GM23248 (cell line): ENCODE measurements around the gene KRT26. TPM values are rescaled to one million over a fixed set of nuclear protein-coding genes. Genes with fewer than 3 reads are reported as not detected.
"Not testable (repeated sequence)": the region's sequence is repeated elsewhere in the genome, so short reads cannot be mapped to it uniquely, and the experiment has no call there.

ENCODE experiments used
- DNase-seq: peaks from one replicate; pipeline ENCODE4 v3.0.0-alpha.2; 2015
- H2AFZ ChIP-seq: fragments of 200-600 bp; sonication (generic); 2 replicates; pipeline ENCODE4 v1.6.1; 2016; ENCODE audit warnings: antibody characterized with exemption
- H3F3A ChIP-seq: fragments of 200-600 bp; sonication (generic); 2 replicates; pipeline ENCODE4 v1.6.1; 2016; ENCODE audit warnings: mild to moderate bottlenecking, antibody characterized with exemption, mixed run types; ENCODE audit not compliant: insufficient read depth
- H3K27ac ChIP-seq: fragments of 200-600 bp; sonication (generic); 2 replicates; pipeline ENCODE4 v1.5.1; 2016; ENCODE audit warnings: mild to moderate bottlenecking
- H3K27me3 ChIP-seq: fragments of 200-600 bp; sonication (generic); replicated peaks from 2 replicates; pipeline ENCODE4 v1.6.1; 2016; ENCODE audit warnings: mild to moderate bottlenecking; ENCODE audit not compliant: insufficient read depth
- H3K36me3 ChIP-seq: fragments of 200-600 bp; sonication (generic); 2 replicates; pipeline ENCODE4 v1.6.1; 2016; ENCODE audit warnings: low read depth, mild to moderate bottlenecking
- H3K4me1 ChIP-seq: fragments of 200-600 bp; sonication (generic); 2 replicates; pipeline ENCODE4 v1.6.1; 2016; ENCODE audit warnings: mild to moderate bottlenecking; ENCODE audit not compliant: insufficient read depth
- H3K4me2 ChIP-seq: fragments of 200-600 bp; sonication (generic); one replicate; pipeline ENCODE4 v1.6.1; 2016; ENCODE audit warnings: mild to moderate bottlenecking; ENCODE audit not compliant: unreplicated experiment
- H3K4me3 ChIP-seq: fragments of 200-600 bp; sonication (generic); 2 replicates; pipeline ENCODE4 v1.5.1; 2016; ENCODE audit warnings: mild to moderate bottlenecking
- H3K79me2 ChIP-seq: fragments of 200-600 bp; sonication (generic); 2 replicates; pipeline ENCODE4 v1.6.1; 2016; ENCODE audit warnings: mild to moderate bottlenecking; ENCODE audit not compliant: insufficient read depth
- H3K9ac ChIP-seq: fragments of 200-600 bp; sonication (generic); 2 replicates; pipeline ENCODE4 v1.6.1; 2016; ENCODE audit warnings: mild to moderate bottlenecking
- H3K9me2 ChIP-seq: fragments of 200-600 bp; sonication (generic); 2 replicates; pipeline ENCODE4 v1.6.1; 2016; ENCODE audit warnings: mixed run types, mild to moderate bottlenecking, moderate library complexity; ENCODE audit not compliant: insufficient read depth
- H3K9me3 ChIP-seq: fragments of 200-600 bp; sonication (generic); one replicate; pipeline ENCODE4 v1.6.1; 2017; ENCODE audit warnings: low read depth
- H4K20me1 ChIP-seq: fragments of 200-600 bp; sonication (generic); 2 replicates; pipeline ENCODE4 v1.6.0; 2016; ENCODE audit not compliant: insufficient read depth
- EZH2 ChIP-seq: fragments of 200-600 bp; sonication (generic); IDR thresholded peaks from 2 replicates; pipeline ENCODE4 v1.6.1; 2018; ENCODE audit warnings: antibody characterized with exemption, mild to moderate bottlenecking; ENCODE audit not compliant: insufficient read depth, poor library complexity, severe bottlenecking
- EZH2phosphoT487 ChIP-seq: fragments of 200-600 bp; sonication (generic); IDR thresholded peaks from 2 replicates; pipeline ENCODE4 v1.6.1; 2018; ENCODE audit warnings: antibody characterized with exemption, moderate library complexity, mild to moderate bottlenecking, low read depth; ENCODE audit not compliant: insufficient read depth
- WGBS, 2 experiments: methylation state at CpG; one replicate each; pipeline ENCODE4 v1.1.6; 2015 to 2017; ENCODE audit warnings: low lambda C conversion rate in 2 of 2, low coverage in 1 of 2; ENCODE audit errors: missing lambda C conversion rate in 2 of 2; 5-methylcytosine and 5-hydroxymethylcytosine counted together
- in situ Hi-C: fragments of 300-500 bp; cut with MboI; formaldehyde crosslinking; loops from 2 replicates; pipeline ENCODE4 v1.15.0; 2020
- polyA plus RNA-seq: library from polyadenylated mRNA; unstranded; fragments of >200 nt; fragmentation: Nextera tagmentation; extraction: Ambion mirVana; gene quantifications from 2 replicates; pipeline ENCODE4 v1.2.1, GENCODE V29; 2016
- total RNA-seq: library from RNA; depleted of rRNA; stranded (reverse); fragments of >200 nt; shearing (Covaris generic); gene quantifications from 2 replicates; pipeline ENCODE4 v1.2.3, GENCODE V29; 2014

The KRT26 gene
- total and polyA plus RNA-seq, 2 experiments from 2014 or later = not detected

- no peak overlapping the region for H3K4me2 ChIP-seq
- H3K79me2 ChIP-seq = no peaks in the 10 kb centered on the region
- H3F3A ChIP-seq = no peaks in the 10 kb centered on the region
- no peak for TF ChIP-seq EZH2phosphoT487
- no peak for TF ChIP-seq EZH2
- peaks cover 33% of the 10 kb centered on the region for H3K27me3 ChIP-seq
- H2AFZ ChIP-seq = no peak overlapping the region
- no peak overlapping the region for H3K9ac ChIP-seq
- no peaks in the 10 kb centered on the region for H3K9me3 ChIP-seq
- H4K20me1 ChIP-seq = no peaks in the 10 kb centered on the region
- H3K27ac ChIP-seq = no peak overlapping the region
- H3K9me2 ChIP-seq = no peaks in the 10 kb centered on the region
- no peak for DNase-seq
- 68 to 69% methylated on average over 6 of the region's 6 CpGs for WGBS, 2 experiments
- H3K4me3 ChIP-seq = no peak overlapping the region
- H3K4me1 ChIP-seq = no peaks in the 10 kb centered on the region
- no peaks in the 10 kb centered on the region for H3K36me3 ChIP-seq
- in situ Hi-C loops = no loop called here
These were observed 21.6 kb downstream of the KRT26 start for GRCh38 chr17:40750391-40750790.

- H3K9ac ChIP-seq, H3F3A ChIP-seq, H3K9me2 ChIP-seq, H3K4me1 ChIP-seq, H3K4me3 ChIP-seq, H3K36me3 ChIP-seq, H3K4me2 ChIP-seq, H3K9me3 ChIP-seq, H3K79me2 ChIP-seq, H3K27ac ChIP-seq, in situ Hi-C loops, H4K20me1 ChIP-seq, H2AFZ ChIP-seq, DNase-seq: not testable (repeated sequence)
- WGBS, 2 experiments = 15 to 22% methylated on average over 1 of the region's 1 CpG
- peaks cover 44% of the 10 kb centered on the region for H3K27me3 ChIP-seq
These were observed 23.3 kb downstream of the KRT26 start for GRCh38 chr17:40748666-40749065.

GRCh38 chr17:40738553-40738952 lies 33.4 kb downstream of the KRT26 start:
- H3K27me3 ChIP-seq = peaks cover 51% of the 10 kb centered on the region
- H3K9ac ChIP-seq = no peak overlapping the region
- in situ Hi-C loops = no loop called here
- no peaks in the 10 kb centered on the region for H3K36me3 ChIP-seq
- H2AFZ ChIP-seq = no peak overlapping the region
- H3F3A ChIP-seq = no peaks in the 10 kb centered on the region
- no peaks in the 10 kb centered on the region for H3K4me1 ChIP-seq
- no peak overlapping the region for H3K4me2 ChIP-seq
- no peaks in the 10 kb centered on the region for H3K79me2 ChIP-seq
- H3K9me3 ChIP-seq = no peaks in the 10 kb centered on the region
- TF ChIP-seq EZH2phosphoT487 (no peak), EZH2 (no peak)
- no peak for DNase-seq
- 13 to 16% methylated on average over 4 of the region's 4 CpGs for WGBS, 2 experiments
- H3K9me2 ChIP-seq = no peaks in the 10 kb centered on the region
- no peak overlapping the region for H3K4me3 ChIP-seq
- no peak overlapping the region for H3K27ac ChIP-seq
- H4K20me1 ChIP-seq = no peaks in the 10 kb centered on the region

- no peak for DNase-seq
- no peak overlapping the region for H3K27ac ChIP-seq
- no peaks in the 10 kb centered on the region for H3K4me1 ChIP-seq
- no peak overlapping the region for H2AFZ ChIP-seq
- H4K20me1 ChIP-seq = no peaks in the 10 kb centered on the region
- H3K79me2 ChIP-seq = no peaks in the 10 kb centered on the region
- no peak overlapping the region for H3K9ac ChIP-seq
- no peak overlapping the region for H3K4me3 ChIP-seq
- no peaks in the 10 kb centered on the region for H3K9me3 ChIP-seq
- H3F3A ChIP-seq = no peaks in the 10 kb centered on the region
- H3K4me2 ChIP-seq = no peak overlapping the region
- no peaks in the 10 kb centered on the region for H3K36me3 ChIP-seq
- WGBS, 2 experiments = 9 to 24% methylated on average over 1 of the region's 1 CpG
- no peak for TF ChIP-seq EZH2phosphoT487
- TF ChIP-seq EZH2 = no peak
- H3K27me3 ChIP-seq = peaks cover 69% of the 10 kb centered on the region
- in situ Hi-C loops = no loop called here
- H3K9me2 ChIP-seq = no peaks in the 10 kb centered on the region
These were observed 37.0 kb downstream of the KRT26 start for GRCh38 chr17:40735016-40735415.

GRCh38 chr17:40734018-40734417 lies 38.0 kb downstream of the KRT26 start:
- no peaks in the 10 kb centered on the region for H3F3A ChIP-seq
- TF ChIP-seq EZH2 (no peak), EZH2phosphoT487 (no peak)
- no peak overlapping the region for H3K4me2 ChIP-seq
- in situ Hi-C loops = no loop called here
- no peaks in the 10 kb centered on the region for H3K9me3 ChIP-seq
- H3K79me2 ChIP-seq = no peaks in the 10 kb centered on the region
- no peaks in the 10 kb centered on the region for H3K4me1 ChIP-seq
- no peaks in the 10 kb centered on the region for H3K9me2 ChIP-seq
- no peak overlapping the region for H3K9ac ChIP-seq
- H2AFZ ChIP-seq = no peak overlapping the region
- no peak overlapping the region for H3K4me3 ChIP-seq
- 52 to 61% methylated on average over 6 of the region's 6 CpGs for WGBS, 2 experiments
- no peaks in the 10 kb centered on the region for H3K36me3 ChIP-seq
- DNase-seq = no peak
- H3K27ac ChIP-seq = no peak overlapping the region
- H3K27me3 ChIP-seq = peaks cover 63% of the 10 kb centered on the region
- H4K20me1 ChIP-seq = no peaks in the 10 kb centered on the region
